ENCODE measurements around the gene HNRNPK. TPM values are rescaled to one million over a fixed set of nuclear protein-coding genes. Genes with fewer than 3 reads are reported as not detected.

HNRNPK gene
- total RNA-seq, 1 donor from 2014 or later: 921 TPM

DNA sequence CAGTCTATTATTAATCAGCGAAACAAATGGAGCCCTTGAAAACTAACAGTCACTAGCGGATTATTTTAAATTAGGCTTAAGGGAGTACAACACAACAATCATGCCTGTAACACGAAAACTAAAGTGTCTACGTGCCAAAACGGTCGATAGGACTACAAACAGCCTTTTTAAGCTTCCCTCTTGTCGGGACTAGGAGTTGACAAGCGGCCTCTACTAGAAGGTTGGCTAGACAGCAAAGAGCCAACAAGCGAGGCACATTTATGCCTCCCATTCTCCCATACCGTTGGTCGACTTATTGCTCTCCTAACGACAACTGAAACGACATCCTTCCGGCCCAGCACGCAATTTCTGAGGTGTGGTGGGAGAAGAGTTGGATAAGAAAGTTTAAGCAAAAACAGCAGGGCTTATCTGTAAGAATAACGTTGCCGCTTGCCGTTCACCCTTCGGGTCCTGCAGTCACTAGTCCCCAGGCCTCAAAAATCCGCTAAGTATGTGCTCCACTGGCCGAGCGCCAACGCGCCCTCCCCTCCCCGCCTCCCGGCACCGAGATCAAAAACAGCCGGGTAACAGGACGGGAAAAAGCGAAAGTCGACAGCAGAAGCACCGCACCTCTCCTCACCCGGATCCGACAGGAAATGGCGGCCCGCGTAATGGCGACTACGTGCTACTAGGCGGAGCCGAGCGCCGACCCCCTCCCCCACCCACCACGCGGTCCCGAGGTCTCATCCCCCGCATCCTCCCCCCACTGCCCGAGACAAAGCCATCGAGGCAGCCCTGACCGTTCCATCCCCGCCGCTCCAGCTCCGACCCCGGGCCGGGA, 813 bp downstream of the HNRNPK start:
- H3K36me3 Mint-ChIP-seq (ENCODE audit: low read depth): peaks cover 46% of the 10 kb centered on the region
- TF ChIP-seq, protein P1, sequence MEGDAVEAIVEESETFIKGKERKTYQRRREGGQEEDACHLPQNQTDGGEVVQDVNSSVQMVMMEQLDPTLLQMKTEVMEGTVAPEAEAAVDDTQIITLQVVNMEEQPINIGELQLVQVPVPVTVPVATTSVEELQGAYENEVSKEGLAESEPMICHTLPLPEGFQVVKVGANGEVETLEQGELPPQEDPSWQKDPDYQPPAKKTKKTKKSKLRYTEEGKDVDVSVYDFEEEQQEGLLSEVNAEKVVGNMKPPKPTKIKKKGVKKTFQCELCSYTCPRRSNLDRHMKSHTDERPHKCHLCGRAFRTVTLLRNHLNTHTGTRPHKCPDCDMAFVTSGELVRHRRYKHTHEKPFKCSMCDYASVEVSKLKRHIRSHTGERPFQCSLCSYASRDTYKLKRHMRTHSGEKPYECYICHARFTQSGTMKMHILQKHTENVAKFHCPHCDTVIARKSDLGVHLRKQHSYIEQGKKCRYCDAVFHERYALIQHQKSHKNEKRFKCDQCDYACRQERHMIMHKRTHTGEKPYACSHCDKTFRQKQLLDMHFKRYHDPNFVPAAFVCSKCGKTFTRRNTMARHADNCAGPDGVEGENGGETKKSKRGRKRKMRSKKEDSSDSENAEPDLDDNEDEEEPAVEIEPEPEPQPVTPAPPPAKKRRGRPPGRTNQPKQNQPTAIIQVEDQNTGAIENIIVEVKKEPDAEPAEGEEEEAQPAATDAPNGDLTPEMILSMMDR (conservative IDR thresholded peaks at IDR 0.05): no peak

DNA sequence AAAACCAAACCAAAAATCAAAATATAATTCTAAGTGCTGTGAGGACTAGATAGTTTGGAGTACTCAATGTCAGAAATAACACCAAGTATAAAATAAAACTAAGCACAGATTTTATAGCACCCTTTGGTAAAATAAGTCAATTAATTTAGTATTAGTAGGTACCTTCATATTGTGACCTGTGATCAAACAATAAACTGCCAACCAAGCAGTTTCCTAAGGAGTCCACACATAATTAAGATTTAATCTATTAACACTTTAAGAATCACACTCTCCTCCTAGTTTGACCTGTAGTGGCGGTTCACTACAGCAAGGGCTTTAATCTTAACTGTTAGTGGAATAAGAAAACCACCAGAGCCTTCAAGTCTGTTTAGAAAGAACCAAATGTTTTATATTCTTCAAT, 2.8 kb downstream of the HNRNPK start:
- peak overlapping the region; percentile 100 for H3K4me3 Mint-ChIP-seq
- H3K27me3 Mint-ChIP-seq (ENCODE audit: low read depth): peaks cover 20% of the 10 kb centered on the region
- peaks cover 55% of the 10 kb centered on the region for H3K36me3 Mint-ChIP-seq (ENCODE audit: low read depth)
- TF ChIP-seq, protein P1 (conservative IDR thresholded peaks at IDR 0.05): no peak
- H3K9me3 Mint-ChIP-seq: no peaks in the 10 kb centered on the region
- H3K27ac Mint-ChIP-seq (ENCODE audit: unreplicated experiment): no peak overlapping the region
- peaks cover 49% of the 10 kb centered on the region for H3K4me1 Mint-ChIP-seq
- no peak for DNase-seq (ENCODE audit: low read depth, low spot score)

More for the DNA sequence above, 813 bp downstream of the HNRNPK start:
- Mint-ChIP-seq H3K27ac (ENCODE audit: unreplicated experiment) (peak overlapping the region; percentile 100), H3K4me3 (peak overlapping the region; percentile 100), H3K27me3 (ENCODE audit: low read depth) (peaks cover 20% of the 10 kb centered on the region), H3K4me1 (peaks cover 59% of the 10 kb centered on the region), H3K9me3 (no peaks in the 10 kb centered on the region)
- DNase-seq (ENCODE audit: low read depth, low spot score): peak; percentile 71

DNA sequence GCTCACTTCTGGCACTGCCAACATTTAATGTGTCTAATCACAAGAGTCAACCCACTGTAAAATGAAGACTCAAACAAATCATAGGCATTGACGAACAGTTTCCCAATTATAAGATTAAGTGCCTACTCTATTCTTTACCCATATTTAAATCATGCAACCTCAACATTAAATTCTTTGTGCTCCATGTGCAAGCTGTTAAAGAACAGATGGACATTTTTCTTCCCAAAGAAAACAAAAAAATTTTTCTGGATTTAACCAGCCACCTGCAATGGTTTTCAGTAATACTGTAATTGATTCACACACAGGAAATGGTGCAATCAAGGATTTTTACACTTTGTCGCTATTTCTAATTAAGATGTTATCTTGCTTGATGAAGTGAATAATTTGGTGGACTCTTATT, 3.6 kb downstream of the HNRNPK start:
- peaks cover 44% of the 10 kb centered on the region for H3K4me1 Mint-ChIP-seq
- H3K9me3 Mint-ChIP-seq: no peaks in the 10 kb centered on the region
- H3K27ac Mint-ChIP-seq (ENCODE audit: unreplicated experiment): no peak overlapping the region

DNA sequence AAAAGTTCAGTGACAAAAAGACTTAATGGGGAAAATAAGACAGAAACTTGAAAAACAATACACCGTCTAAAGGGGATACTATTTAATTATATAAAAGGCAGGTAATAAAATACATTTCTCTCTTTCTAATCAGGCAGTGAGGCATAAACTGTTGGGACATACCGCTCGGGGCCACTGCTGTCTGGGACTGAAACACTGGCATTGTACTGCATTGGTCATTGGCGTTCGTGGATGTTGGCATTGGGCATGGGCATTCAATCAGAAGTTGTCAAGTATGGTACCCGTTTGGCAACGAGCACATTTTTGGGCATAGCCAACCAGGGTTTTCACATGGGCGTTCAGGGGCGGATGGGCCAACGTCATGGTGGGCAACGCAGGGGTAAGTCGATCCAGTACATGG, 4.7 kb downstream of the HNRNPK start:
- no peak overlapping the region for H3K27ac Mint-ChIP-seq (ENCODE audit: unreplicated experiment)
- TF ChIP-seq, protein P1 (conservative IDR thresholded peaks at IDR 0.05): no peak
- peaks cover 11% of the 10 kb centered on the region for H3K27me3 Mint-ChIP-seq (ENCODE audit: low read depth)
- peaks cover 69% of the 10 kb centered on the region for H3K36me3 Mint-ChIP-seq (ENCODE audit: low read depth)
- H3K9me3 Mint-ChIP-seq: no peaks in the 10 kb centered on the region
- peak overlapping the region; percentile 100 for H3K4me3 Mint-ChIP-seq
- no peak for DNase-seq (ENCODE audit: low read depth, low spot score)
- peaks cover 44% of the 10 kb centered on the region for H3K4me1 Mint-ChIP-seq

More for the DNA sequence above, 3.6 kb downstream of the HNRNPK start:
- TF ChIP-seq, protein P1 (conservative IDR thresholded peaks at IDR 0.05): no peak
- Mint-ChIP-seq H3K4me3 (peak overlapping the region; percentile 100), H3K27me3 (ENCODE audit: low read depth) (peaks cover 18% of the 10 kb centered on the region), H3K36me3 (ENCODE audit: low read depth) (peaks cover 63% of the 10 kb centered on the region)
- no peak for DNase-seq (ENCODE audit: low read depth, low spot score)

DNA sequence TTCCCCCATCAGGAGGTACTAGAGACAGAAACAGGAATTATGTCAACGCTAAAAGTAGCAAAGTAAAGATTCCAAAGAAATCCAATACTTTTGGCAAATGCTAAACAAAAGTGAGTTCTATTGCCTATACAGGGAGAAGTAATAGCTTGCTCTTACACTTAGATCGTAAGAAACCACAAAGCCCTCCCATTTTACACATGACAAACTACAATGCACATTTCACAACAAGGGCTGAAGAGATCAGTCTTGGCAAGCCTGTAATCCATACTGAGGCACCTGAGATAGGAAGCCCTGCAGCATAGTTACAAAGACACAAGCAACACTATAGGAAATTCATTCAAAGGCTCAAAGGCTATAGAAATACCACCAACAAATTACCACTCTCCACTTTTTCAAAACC, 7.7 kb downstream of the HNRNPK start:
- Mint-ChIP-seq H3K27me3 (ENCODE audit: low read depth) (peaks cover 2% of the 10 kb centered on the region), H3K4me1 (peaks cover 39% of the 10 kb centered on the region), H3K9me3 (no peaks in the 10 kb centered on the region), H3K36me3 (ENCODE audit: low read depth) (peaks cover 60% of the 10 kb centered on the region), H3K4me3 (no peak overlapping the region), H3K27ac (ENCODE audit: unreplicated experiment) (no peak overlapping the region)
- TF ChIP-seq, protein P1 (conservative IDR thresholded peaks at IDR 0.05): no peak
- no peak for DNase-seq (ENCODE audit: low read depth, low spot score)
